ENCODE measurements around the gene MAOA.

The MAOA gene

DNA sequence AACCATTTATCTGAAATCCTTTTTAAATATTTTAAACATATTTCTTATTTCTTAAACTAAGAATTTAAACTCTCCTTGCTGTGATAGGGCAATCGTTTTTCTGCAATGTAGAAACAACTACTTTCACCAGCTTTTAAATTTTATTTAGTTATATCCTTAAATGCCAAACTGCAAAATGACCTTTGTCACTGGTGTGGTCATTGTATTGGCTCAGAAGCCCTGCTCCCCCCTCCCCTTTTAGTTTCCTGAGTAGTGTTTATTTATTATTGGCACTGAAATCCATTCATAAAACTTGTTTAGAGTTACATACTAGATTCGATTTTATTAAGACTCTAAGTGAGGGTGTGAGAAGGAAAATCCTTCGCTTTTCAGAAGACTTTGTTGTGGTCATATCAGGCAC, 23.0 kb downstream of the MAOA start:
- TF ChIP-seq NFIC (IDR thresholded peaks at IDR 0.05) (no peak), YY1 (IDR thresholded peaks at IDR 0.05; ENCODE audit: low read depth) (no peak), FOXM1 (IDR thresholded peaks at IDR 0.05; ENCODE audit: borderline replicate concordance, low read depth) (no peak), ZBTB7A (IDR thresholded peaks at IDR 0.05; ENCODE audit: low read depth) (no peak), RAD21 (IDR thresholded peaks at IDR 0.05; ENCODE audit: low read depth) (no peak), CEBPB (IDR thresholded peaks at IDR 0.05) (no peak), EP300 (IDR thresholded peaks at IDR 0.05; ENCODE audit: borderline replicate concordance) (no peak), CREB1 (IDR thresholded peaks at IDR 0.05; ENCODE audit: low read depth) (no peak), TCF12 (IDR thresholded peaks at IDR 0.05; ENCODE audit: low read depth) (no peak), TAF1 (IDR thresholded peaks at IDR 0.05; ENCODE audit: low read depth) (no peak), TEAD4 (IDR thresholded peaks at IDR 0.05) (no peak), EGR1 (IDR thresholded peaks at IDR 0.05) (no peak)
- TF ChIP-seq, protein P1, sequence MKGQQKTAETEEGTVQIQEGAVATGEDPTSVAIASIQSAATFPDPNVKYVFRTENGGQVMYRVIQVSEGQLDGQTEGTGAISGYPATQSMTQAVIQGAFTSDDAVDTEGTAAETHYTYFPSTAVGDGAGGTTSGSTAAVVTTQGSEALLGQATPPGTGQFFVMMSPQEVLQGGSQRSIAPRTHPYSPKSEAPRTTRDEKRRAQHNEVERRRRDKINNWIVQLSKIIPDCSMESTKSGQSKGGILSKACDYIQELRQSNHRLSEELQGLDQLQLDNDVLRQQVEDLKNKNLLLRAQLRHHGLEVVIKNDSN (IDR thresholded peaks at IDR 0.05) = no peak
- TF ChIP-seq, protein P2, sequence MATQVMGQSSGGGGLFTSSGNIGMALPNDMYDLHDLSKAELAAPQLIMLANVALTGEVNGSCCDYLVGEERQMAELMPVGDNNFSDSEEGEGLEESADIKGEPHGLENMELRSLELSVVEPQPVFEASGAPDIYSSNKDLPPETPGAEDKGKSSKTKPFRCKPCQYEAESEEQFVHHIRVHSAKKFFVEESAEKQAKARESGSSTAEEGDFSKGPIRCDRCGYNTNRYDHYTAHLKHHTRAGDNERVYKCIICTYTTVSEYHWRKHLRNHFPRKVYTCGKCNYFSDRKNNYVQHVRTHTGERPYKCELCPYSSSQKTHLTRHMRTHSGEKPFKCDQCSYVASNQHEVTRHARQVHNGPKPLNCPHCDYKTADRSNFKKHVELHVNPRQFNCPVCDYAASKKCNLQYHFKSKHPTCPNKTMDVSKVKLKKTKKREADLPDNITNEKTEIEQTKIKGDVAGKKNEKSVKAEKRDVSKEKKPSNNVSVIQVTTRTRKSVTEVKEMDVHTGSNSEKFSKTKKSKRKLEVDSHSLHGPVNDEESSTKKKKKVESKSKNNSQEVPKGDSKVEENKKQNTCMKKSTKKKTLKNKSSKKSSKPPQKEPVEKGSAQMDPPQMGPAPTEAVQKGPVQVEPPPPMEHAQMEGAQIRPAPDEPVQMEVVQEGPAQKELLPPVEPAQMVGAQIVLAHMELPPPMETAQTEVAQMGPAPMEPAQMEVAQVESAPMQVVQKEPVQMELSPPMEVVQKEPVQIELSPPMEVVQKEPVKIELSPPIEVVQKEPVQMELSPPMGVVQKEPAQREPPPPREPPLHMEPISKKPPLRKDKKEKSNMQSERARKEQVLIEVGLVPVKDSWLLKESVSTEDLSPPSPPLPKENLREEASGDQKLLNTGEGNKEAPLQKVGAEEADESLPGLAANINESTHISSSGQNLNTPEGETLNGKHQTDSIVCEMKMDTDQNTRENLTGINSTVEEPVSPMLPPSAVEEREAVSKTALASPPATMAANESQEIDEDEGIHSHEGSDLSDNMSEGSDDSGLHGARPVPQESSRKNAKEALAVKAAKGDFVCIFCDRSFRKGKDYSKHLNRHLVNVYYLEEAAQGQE (IDR thresholded peaks at IDR 0.05; ENCODE audit: low read depth) = no peak
- TF ChIP-seq, protein P3, sequence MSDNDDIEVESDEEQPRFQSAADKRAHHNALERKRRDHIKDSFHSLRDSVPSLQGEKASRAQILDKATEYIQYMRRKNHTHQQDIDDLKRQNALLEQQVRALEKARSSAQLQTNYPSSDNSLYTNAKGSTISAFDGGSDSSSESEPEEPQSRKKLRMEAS (IDR thresholded peaks at IDR 0.05) = no peak

DNA sequence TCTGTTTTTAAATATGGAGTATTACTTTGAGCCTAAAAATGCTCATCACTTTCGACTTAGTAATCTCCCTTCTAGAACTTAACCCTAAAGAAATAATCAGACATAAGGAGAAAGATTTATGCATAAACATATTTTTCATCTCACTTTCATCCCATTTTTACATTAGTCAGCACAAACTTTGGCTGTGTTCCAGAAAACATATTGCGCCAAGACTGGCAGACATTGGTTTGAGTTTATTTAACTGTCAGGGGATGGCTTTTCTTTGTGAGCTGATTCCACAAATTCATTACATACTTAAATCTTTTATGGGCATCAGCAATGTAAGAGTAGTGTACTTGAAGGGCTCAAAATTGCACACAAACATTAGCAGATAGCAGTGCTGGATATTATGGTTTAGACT, 23.7 kb downstream of the MAOA start:
- TF ChIP-seq NFIC (IDR thresholded peaks at IDR 0.05) (no peak), CEBPB (IDR thresholded peaks at IDR 0.05) (no peak), CREB1 (IDR thresholded peaks at IDR 0.05; ENCODE audit: low read depth) (no peak), EP300 (IDR thresholded peaks at IDR 0.05; ENCODE audit: borderline replicate concordance) (no peak), YY1 (IDR thresholded peaks at IDR 0.05; ENCODE audit: low read depth) (no peak), TEAD4 (IDR thresholded peaks at IDR 0.05) (no peak), EGR1 (IDR thresholded peaks at IDR 0.05) (no peak), TCF12 (IDR thresholded peaks at IDR 0.05; ENCODE audit: low read depth) (no peak)
- TF ChIP-seq, protein P1 (IDR thresholded peaks at IDR 0.05) = no peak
- TF ChIP-seq, protein P3 (IDR thresholded peaks at IDR 0.05) = no peak

DNA sequence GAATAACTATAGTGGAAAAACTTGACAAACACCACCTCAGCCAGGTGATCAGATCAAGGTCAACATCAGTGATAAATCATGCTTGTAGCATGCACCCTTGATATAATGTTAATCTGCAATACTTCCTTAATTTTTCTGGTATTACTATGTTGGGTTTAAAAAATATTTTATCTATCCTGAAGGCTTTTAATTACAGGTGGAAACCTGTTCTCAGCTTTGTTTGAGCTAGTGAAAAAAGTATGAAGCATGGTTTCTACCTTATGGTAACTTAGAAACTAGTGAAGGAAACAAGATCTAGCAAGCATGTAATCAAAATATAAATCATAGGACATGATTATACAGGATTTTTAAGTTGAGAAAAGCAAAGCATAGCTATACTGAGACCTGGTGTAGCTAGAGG, 26.6 kb downstream of the MAOA start:
- no peak for TF ChIP-seq TAF1 (IDR thresholded peaks at IDR 0.05; ENCODE audit: low read depth)
- TF ChIP-seq, protein P1 (IDR thresholded peaks at IDR 0.05) = no peak
- no peak for TF ChIP-seq YY1 (IDR thresholded peaks at IDR 0.05; ENCODE audit: low read depth)

DNA sequence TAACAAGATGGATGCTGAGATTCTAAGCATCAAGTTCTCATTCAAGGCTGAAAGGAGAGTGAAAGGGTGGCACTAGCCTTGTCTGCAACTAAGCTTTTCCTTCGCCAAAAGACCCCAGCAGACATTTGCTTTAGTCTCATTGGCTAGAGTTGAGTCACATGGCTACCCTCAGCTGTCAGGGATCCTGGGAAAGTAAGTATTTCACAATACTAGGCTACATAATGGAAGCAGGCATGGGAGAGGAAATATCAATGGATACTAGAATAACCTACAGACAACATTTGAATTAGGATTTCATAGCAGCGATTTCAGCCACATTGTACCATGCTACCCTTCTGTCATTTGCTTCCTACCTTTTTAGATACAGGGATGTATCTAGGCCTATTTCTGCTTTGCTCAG, 29.1 kb downstream of the MAOA start:
- TF ChIP-seq, protein P3 (IDR thresholded peaks at IDR 0.05) = no peak
- TF ChIP-seq TEAD4 (IDR thresholded peaks at IDR 0.05) = no peak
- no peak for TF ChIP-seq EGR1 (IDR thresholded peaks at IDR 0.05)
- TF ChIP-seq NFIC (IDR thresholded peaks at IDR 0.05) = no peak
- TF ChIP-seq ZBTB7A (IDR thresholded peaks at IDR 0.05; ENCODE audit: low read depth) = no peak
- TF ChIP-seq, protein P2 (IDR thresholded peaks at IDR 0.05; ENCODE audit: low read depth) = no peak
- TF ChIP-seq EP300 (IDR thresholded peaks at IDR 0.05; ENCODE audit: borderline replicate concordance) = no peak
- TF ChIP-seq CEBPB (IDR thresholded peaks at IDR 0.05) = no peak
- TF ChIP-seq CREB1 (IDR thresholded peaks at IDR 0.05; ENCODE audit: low read depth) = no peak
- no peak for TF ChIP-seq FOXM1 (IDR thresholded peaks at IDR 0.05; ENCODE audit: borderline replicate concordance, low read depth)
- TF ChIP-seq YY1 (IDR thresholded peaks at IDR 0.05; ENCODE audit: low read depth) = no peak
- TF ChIP-seq TCF12 (IDR thresholded peaks at IDR 0.05; ENCODE audit: low read depth) = no peak
- TF ChIP-seq, protein P1 (IDR thresholded peaks at IDR 0.05) = no peak
- TF ChIP-seq RAD21 (IDR thresholded peaks at IDR 0.05; ENCODE audit: low read depth) = no peak
- no peak for TF ChIP-seq TAF1 (IDR thresholded peaks at IDR 0.05; ENCODE audit: low read depth)

DNA sequence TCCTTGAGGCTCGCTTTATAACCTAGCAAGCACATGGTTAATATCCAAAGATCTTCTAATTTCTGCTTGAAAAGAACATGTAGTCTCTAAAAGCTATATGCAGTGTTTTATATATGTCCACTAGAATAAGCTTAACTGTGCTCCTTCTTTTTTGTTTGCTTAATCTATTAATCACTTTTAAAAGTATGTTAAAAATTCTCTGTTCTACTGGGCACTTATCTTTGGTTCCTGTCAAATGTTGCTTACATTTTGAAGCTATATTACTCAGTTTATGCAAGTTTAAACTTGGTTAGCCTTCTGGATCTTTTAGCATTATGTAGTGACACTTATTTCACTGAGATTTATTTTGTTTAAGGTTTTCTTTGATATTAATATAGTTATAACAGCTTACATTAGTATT, 32.5 kb downstream of the MAOA start:
- TF ChIP-seq CREB1 (IDR thresholded peaks at IDR 0.05; ENCODE audit: low read depth) (no peak), EGR1 (IDR thresholded peaks at IDR 0.05) (no peak), ZBTB7A (IDR thresholded peaks at IDR 0.05; ENCODE audit: low read depth) (no peak), TEAD4 (IDR thresholded peaks at IDR 0.05) (no peak), FOXM1 (IDR thresholded peaks at IDR 0.05; ENCODE audit: borderline replicate concordance, low read depth) (no peak), CEBPB (IDR thresholded peaks at IDR 0.05) (no peak), TAF1 (IDR thresholded peaks at IDR 0.05; ENCODE audit: low read depth) (no peak), YY1 (IDR thresholded peaks at IDR 0.05; ENCODE audit: low read depth) (no peak), NFIC (IDR thresholded peaks at IDR 0.05) (no peak), TCF12 (IDR thresholded peaks at IDR 0.05; ENCODE audit: low read depth) (no peak), EP300 (IDR thresholded peaks at IDR 0.05; ENCODE audit: borderline replicate concordance) (no peak)
- TF ChIP-seq, protein P1 (IDR thresholded peaks at IDR 0.05) = no peak
- TF ChIP-seq, protein P3 (IDR thresholded peaks at IDR 0.05) = no peak
- TF ChIP-seq, protein P2 (IDR thresholded peaks at IDR 0.05; ENCODE audit: low read depth) = no peak
